ENCODE measurements around the gene HNRNPUL2.
"Not testable (repeated sequence)": the region's sequence is repeated elsewhere in the genome, so short reads cannot be mapped to it uniquely, and the experiment has no call there.

The HNRNPUL2 gene

DNA sequence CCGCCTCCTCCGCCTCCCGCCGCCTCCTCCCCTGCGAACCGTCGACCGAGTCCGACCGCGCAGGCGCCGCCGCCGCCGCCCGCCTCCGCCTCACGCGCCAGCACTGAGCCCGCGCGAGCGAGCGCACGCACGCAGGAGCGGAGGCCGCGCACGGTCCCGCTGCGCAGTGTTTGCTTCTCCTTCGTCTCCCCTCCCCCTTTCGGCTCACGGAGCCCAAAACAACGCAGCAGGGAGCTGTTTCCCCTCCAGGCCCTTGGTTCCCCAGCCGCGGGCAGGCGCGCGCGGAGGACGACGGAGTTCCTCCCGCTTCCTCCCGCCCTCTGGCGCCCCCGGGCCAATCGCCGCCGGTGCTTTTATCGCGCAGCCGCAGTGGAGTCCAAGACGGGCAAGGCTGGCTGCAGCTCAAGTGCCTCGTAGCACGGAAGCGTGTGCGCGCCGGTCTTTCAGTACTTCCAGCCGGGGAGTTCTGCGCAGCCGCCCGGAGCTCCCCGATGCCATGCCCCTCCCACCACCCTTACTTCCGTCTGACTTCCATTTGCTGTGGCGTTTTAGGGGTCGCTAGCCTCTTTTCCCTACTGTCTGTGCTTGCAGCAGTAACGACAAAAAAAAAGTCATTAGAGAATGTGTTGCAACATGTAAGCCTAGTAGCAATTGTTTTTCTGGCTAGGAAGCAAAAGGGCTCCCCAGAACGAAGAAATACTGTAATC lies at the start of gene HNRNPUL2:
TSS of gene HNRNPUL2 (minus strand) at position 293 of the 707 bp plus-strand sequence. CDS start 301 bp downstream, outside the sequence.
- DNase-seq (ENCODE audit: low spot score), result peak; percentile 98

DNA sequence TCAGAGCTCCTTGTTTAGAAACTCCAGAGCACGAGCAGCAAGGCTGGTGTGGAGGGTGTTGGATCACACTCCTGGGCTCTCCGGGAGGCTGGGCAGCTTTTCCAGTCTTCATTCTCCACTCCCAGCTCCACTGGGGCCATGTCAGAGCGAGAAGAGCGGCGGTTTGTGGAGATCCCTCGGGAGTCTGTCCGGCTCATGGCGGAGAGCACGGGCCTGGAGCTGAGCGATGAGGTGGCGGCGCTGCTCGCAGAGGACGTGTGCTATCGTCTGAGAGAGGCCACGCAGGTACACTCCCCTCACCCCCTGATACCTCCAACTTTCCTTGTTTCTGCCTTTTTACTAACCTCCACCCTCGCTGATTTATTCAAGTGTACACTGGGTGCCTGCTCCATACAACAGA lies 48.4 kb upstream of the HNRNPUL2 start:
- DNase-seq (ENCODE audit: low spot score), result no peak

DNA sequence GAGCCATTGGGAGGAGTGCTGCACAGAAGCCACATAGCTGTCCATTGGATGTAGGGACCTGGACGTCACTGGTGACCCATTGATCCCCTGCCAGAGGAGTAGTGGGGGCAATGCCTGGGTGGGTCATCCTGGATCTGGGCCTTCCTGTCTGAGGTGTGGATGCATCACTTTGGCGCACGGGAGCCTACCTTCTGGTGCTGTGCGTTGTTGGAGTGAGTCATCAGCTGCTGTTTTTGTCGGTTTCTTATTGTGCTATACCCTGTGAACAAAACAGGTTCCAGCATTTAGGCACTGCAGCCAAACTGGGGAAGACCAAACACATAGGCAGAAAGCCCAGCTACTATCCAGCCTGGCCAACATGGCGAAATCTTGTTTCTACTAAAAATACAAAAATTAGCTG lies 47.1 kb upstream of the HNRNPUL2 start:
- DNase-seq (ENCODE audit: low spot score), result no peak

DNA sequence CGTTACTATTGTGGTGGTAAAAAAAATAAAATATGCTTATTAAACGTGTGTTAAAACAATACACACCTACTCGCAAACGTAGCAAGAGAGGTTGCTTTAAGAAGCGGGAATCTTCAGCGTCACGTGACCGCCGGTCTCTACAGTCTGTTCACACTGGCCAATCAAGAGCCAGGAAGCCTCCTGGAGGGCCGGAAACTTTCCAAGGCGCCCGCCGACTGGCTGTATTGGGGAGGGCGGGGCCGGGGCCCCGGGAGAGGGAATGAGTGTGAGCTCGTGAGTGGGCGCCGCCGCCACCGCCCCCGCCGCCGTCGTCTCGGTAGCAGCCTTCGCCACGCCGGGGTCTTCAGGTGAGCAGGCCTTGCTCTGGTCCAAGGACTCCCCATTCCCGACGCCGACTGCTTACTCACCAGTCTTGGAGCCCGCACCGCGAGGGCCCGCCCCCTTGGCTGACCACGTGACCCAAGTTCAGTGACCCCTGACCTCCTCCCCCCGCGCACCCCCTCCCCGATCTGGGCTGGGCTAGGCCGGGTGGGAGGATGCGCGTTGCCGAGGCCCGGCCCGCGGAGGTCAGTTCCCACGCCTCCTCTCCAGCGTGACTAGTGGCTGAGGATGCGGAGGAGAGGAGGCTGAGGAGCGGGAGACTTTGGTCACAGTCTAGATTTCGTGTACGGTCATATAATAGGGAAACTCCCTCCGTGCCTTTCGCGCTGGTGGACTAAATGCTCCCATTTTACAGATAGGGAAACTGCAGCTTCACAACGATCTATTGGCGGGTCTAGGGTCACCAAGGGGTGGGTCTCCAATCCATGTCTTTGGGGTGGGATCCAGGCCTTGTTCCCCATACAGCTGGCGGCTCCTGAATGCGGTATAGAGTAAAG lies 44.1 kb upstream of the HNRNPUL2 start, which contains the start of gene TAF6L:
TSS of gene TAF6L (plus strand) at position 253 of the 878 bp plus-strand sequence. CDS start 4,388 bp downstream, outside the sequence.
- peak; percentile 96 for DNase-seq (ENCODE audit: low spot score)

DNA sequence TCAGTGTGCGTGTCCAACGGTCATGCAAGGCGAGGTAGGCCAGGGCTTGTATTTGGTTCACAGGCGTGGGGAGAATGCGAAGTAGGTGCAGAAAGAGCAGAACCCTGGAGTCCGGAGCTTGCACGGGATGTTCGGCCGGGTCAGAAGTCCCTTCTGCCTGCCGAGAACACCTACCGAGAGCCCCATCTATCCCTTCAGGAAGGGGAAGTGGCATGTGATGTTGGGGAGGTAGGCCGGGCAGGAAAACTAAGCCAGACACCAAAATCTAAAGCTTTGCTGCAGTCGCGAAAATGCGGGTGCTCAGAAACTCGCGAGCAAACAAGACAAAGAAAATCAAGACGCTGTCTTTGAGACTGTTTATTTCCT lies 43.5 kb upstream of the HNRNPUL2 start:
- DNase-seq (ENCODE audit: low spot score), result peak; percentile 35

DNA sequence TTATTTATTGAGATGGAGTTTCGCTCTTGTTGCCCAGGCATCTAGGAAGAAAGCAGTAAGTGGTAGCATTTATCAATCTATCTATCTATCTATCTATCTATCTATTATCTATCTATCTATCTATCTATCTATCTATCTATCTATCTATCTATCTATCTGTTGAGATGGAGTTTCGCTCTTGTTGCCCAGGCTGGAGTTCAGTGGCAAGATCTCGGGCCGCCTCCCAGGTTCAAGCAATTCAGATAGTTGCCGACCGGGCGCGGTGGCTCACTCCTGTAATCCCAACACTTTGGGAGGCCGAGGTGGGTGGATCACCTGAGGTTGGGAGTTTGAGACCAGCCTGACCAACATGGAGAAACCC lies 33.6 kb upstream of the HNRNPUL2 start:
- not testable (repeated sequence) for DNase-seq (ENCODE audit: low spot score)

DNA sequence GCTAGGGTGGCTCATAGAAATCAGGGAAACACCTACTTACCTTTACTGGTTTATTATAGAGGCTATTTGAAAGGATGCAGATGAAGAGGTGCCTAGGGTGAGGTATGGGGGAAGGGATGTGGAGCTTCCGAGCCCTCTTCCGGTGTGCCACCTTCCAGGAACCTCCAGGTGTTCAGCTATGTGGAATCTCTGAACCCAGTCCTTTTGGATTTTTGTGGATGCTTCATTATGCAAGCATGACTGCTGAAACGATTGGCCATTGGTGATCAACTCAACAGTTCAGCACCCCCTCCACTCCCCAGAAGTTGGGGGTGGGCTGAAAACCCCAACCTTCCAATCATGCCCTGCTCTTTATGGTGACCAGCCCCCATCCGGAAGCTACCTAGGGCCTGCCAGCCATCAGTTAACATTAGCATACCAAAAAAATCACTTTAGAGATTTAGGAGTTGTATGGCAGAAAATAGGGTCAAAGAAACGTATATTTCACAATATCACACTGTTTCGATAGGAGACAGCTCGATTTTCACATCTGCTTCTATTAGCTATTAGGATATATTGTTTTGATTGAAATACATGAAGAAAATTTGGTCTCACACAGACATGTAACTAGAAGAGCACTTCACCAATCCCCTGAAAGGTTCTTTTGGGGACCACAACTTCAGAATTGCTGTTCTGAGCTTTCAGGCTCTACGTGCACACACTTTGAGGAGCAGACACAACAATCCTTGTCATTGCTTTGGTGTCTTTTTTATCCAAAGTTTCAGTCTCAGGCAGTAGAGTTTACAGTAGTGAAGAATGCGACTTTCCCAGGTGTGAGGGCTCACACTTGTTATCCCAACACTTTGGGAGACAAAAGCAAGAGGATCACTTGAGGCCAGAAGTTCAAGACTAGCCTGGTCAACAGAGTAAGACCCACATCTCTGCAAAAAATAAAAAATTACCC lies 30.9 kb upstream of the HNRNPUL2 start:
- DNase-seq (ENCODE audit: low spot score), result no peak

DNA sequence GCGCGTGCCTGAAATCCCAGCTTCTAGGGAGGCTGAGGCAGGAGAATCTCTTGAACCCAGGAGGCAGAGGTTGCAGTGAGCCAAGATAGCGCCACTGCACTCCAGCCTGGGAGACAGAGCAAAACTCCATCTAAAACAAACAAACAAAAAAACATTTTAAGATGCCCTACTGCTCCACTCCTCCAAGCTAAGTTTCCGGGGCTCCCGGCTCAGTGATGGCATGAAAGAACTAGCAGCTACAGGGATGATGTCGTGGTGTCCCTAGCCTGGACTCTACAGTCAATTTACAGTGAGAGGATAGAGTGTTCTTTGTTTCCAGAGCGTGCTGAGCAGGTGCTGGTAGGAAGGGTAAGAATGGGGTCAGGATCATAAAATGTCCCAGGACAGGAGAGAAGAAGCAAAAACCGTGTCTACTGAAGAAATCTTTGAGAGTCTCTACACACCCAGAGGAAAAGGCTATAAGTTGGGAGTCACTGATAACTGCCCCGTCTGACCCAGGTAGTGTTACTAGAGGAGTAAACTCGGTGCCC lies 27.9 kb upstream of the HNRNPUL2 start:
- DNase-seq (ENCODE audit: low spot score), result no peak

DNA sequence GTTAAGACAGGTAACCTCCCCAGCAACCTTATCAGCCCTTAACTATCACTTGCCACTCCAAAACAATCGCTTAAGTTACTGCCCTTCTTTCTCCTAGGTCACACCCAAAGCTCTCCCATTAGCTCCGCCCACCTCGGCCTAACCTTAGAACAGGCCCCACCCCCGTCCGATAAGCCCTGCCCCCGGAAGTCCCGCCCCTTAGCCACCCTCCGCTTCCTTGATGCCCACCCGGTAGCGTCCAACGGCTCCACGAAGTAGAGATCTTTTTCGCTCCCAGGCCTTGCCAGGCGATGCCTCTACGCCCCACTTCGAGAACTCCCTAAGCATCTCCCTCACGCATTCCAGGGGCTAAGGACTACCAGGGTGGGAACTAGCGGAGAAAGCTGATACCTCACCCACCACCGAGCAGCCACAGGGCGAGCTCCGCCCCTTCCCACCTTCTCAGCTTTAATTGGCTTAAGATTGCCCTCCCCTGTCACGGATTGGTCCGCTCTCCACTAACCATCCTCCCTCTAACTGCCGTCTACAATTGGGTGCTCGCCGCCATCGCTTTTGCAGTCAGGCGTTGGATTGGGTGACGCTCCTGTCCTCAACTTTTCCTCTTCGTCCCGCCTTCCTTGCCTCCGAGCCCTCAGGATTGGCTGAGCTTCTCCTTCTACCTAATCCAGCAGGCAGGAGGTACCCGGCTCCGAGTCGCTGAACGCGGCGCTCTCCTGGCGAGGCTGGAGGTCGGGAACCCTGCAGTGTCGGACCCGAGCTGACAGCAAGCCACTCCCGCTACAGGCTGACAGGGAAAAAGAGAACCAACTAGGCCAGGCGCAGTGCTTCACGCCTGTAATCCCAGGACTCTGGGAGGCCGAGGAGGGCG lies 26.7 kb upstream of the HNRNPUL2 start, which contains the start of gene ZBTB3:
TSS of gene ZBTB3 (minus strand) at position 425 of the 868 bp plus-strand sequence. CDS start 496 bp downstream, outside the sequence.
- DNase-seq (ENCODE audit: low spot score), result peak; percentile 96

DNA sequence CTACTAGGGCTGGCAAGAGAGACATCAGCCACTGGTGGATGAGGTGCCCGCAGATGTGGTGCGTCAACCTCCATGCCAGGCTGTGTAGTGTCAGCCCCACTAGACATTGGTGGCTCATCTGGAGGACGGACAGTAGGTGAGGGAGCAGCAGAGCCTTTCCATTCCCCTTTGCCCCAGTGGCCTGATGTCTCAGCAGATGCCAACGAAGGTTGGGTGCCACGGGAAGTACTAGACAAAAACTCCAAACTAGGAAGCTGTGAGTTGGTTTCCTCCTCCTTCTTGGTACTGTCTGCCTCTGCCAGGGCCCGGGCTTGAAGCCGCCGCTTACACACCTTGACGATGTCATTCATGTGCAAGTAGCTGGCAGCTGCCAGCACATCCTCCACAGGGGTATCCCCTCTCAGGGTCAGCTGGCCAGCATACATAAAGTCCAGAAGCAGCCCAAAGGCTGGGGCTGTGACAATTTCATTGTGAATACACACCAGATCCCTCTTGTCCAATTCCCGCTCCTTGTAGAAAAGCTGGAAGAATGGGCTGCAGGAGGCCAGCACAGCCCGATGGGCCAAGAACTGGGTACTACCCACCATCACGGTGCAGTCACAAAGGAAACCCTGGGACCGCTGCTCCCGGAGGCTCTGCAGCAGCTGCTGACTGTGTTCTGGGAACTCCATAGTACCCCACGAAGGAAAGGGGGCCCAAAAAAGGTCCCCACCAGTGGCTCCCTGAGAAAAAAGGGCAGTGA lies 25.9 kb upstream of the HNRNPUL2 start:
- DNase-seq (ENCODE audit: low spot score), result no peak

DNA sequence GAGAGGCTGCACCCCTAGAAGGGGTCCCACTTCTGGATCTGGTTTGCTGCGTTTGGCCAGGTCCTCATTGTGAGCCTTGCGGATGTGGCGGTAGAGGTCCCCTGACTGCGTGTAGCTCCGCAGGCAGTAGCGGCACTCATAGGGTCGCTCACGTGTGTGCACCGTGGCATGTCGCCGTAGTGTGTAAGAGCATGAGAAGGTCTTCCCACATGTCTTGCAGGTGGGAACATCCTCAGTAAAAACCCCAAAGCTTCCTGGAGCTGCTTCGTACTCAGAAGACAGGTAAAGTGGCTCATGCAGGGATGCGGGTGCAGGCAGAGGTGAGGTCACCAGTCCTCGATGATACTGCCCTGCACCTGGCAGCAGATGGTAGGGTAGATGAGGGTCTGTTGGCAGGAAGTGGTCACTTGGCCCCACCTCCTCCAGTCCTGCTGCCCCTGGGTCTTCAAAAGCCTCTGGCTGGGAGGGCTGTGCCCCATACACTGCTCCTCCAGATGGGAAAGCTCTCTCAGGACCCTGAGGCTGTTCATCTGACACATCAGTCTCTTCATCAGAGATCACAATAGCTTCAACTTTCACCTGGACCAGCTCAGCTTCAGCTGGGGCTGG lies 25.0 kb upstream of the HNRNPUL2 start:
- no peak for DNase-seq (ENCODE audit: low spot score)

DNA sequence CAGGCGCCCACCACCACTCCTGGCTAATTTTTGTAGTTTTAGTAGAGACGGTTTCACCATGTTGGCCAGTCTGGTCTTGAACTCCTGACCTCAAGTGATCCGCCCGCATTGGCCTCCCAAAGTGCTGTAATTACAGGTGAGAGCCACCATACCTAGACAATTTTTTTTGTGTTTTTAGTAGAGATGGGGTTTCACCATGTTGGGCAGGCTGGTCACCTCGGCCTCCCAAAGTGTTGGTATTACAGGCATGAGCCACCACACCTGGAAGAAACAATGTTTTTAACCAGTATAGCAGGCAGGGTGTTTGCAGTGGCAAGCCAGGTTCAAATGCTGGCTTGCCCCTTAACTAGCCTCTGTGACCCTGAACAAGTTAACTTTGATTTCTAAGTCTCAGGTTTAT lies 22.7 kb upstream of the HNRNPUL2 start:
- DNase-seq (ENCODE audit: low spot score), result not testable (repeated sequence)

DNA sequence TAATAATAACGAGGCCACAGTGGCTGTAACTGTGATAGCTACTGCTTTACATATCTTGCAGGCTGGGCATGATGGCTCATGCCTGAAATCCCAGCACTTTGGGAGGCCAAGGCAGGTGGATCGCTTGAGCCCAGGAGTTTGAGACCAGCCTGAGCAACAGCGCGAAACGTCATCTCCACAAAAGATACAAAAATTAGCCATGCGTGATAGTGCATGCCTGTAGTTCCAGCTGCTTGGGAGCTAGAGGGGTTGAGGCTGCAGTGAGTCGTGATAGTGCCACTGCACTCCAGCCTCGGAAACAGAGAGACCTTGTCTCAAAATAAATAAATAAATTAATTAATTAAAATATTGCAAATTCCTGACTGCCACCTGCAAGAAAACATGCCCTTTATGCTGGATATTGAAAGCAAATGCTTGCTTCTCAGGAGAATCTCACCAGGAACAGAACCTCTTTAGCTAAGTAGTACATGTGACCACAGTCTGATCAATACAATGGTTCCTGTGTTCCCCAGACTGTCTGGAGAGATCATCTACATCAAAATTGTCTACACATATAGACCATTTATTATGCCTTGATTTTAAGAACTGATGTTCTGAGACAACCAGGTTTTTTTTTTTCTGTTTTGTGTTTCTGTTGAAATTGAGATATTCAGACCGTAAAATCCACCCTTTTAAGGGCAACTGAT lies 20.4 kb upstream of the HNRNPUL2 start:
- DNase-seq (ENCODE audit: low spot score), result no peak

DNA sequence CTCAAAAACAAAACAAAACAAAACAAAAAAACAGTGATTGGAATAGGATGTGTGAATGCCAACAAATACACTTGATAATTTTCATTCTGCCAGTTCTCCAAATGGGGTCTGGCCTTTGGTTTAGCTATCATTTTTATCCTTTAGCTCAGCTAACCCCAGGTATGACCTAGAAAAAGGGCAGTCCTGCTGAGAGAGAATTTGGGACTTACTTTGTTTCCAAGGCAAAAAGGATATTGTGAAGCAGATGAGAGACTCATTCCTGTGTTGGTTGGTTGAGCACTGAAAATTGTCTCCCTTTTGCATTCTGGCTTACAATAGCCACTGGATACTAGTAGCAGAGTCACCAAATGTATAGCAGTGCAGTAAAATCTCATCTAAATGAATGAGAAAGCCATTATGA lies 9.9 kb upstream of the HNRNPUL2 start:
- no peak for DNase-seq (ENCODE audit: low spot score)

DNA sequence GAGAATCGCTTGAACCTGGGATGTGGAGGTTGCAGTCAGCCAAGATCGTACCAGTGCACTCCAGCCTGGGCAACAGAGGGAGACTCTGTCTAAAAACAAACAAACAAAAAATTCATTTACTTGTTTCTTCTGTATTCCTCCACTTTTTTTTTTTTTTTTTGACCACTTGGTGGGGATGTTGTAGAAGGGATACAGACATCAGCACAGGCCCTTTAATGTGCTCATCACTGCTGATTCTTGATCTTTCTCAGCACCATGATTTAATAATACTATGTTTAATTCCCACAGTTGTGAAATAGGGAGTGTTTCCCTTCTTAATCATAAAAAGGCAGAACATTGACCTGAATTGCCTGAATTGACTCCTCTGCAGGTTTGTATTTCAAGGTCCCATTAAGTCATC lies 5.6 kb upstream of the HNRNPUL2 start:
- DNase-seq (ENCODE audit: low spot score), result no peak

DNA sequence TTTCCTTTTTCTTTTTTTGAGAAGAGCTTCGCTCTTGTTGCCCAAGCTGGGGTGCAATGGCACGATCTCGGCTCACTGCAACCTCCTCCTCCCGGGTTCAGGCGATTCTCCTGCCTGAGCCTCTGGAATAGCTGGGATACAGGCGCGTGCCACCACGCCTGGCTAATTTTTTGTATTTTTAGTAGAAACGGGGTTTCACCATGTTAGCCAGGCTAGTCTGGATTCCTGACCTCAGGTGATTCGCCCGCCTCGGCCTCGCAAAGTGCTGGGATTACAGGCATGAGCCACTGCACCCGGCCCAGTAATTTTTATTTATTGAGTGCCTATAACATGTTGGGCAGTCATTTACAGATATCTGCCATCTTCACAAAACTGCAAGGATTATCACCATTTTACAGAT lies 2.8 kb upstream of the HNRNPUL2 start:
- DNase-seq (ENCODE audit: low spot score), result not testable (repeated sequence)

DNA sequence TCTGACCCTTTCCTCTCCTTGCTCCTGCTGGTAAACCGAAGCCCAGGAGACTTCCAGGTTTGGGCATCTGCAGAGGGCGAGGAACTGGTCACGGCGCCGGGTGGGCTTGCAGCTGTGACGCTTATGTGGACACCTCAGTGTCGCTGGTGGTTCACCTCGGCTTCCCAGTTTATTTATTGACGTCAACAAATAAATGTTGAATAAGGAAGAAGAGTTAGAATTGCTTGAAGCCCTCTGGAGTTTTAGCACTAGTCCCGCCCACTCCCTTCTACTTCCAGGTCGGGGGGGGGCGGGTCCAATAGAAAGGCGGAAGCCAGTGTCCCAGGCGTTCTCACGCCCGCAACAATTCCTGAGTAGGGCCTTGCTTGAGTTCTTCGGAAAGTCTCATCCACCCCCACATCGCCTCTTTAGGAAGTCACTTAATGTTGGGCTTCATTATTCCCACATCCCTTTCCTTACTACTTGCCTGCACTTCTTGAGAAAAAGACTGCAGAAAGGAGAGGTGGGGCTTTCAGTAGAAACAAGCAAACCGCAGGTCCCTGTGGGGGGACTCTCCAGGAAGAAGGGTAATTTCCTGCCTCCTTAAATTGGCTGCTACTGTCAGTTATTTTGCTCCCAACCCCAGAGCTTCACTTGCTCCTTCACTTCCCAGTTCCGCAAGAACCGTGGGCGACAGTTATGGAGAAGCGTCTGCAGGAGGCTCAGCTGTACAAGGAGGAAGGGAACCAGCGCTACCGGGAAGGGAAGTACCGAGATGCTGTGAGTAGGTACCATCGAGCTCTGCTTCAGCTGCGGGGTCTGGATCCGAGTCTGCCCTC lies 1.1 kb upstream of the HNRNPUL2 start, which contains the start of gene TTC9C:
TSS of gene TTC9C (plus strand) at position 316 of the 818 bp plus-strand sequence. CDS start at position 679, 363 bp downstream.
- peak; percentile 89 for DNase-seq (ENCODE audit: low spot score)

DNA sequence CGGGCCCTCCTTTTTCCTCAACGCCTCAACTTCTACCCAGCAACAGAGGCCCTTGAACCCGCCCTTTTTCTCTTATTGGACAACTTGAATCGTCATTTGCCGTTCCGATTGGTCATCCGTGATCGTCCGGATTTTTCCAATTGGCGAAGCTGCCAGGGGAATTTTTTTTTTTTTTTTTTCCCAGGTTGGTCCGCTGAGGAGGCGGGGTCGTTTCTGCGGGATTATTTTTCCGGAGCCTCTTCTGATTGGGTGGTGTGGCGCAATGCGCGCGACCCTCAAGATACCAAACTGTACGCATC lies 564 bp upstream of the HNRNPUL2 start:
- peak; percentile 89 for DNase-seq (ENCODE audit: low spot score)
